Mucosa of descending colon (tissue), 3 donors: Measurements from ENCODE around the gene SSBP3. TPM values are rescaled to one million over a fixed set of nuclear protein-coding genes. Genes with fewer than 3 reads are reported as not detected.

Experiments
- ATAC-seq: fragments of 200-7000 bp; cut with Tn5 transposase; one replicate; pipeline ENCODE4 v1.9.1; 2020; ENCODE audit warnings: mild to moderate bottlenecking, moderate library complexity
- DNase-seq, 3 donors: peaks; one replicate each; pipeline ENCODE4 v3.0.0-alpha.2; 2020
- H3K36me3 ChIP-seq: fragments of 200-600 bp; one replicate; pipeline ENCODE4 v1.8.0; 2021; ENCODE audit warnings: low read depth, mild to moderate bottlenecking
- H3K4me1 ChIP-seq: fragments of 200-600 bp; one replicate; pipeline ENCODE4 v1.8.0; 2021; ENCODE audit warnings: low read depth, mild to moderate bottlenecking
- H3K4me3 ChIP-seq: fragments of 200-600 bp; one replicate; pipeline ENCODE4 v1.8.0; 2021; ENCODE audit warnings: mild to moderate bottlenecking
- H3K9me3 ChIP-seq: fragments of 200-600 bp; one replicate; pipeline ENCODE4 v1.8.0; 2021; ENCODE audit warnings: mild to moderate bottlenecking
- intact Hi-C, 2 donors: fragments of 100-400 bp; cut with DNase I in 1 of 2; cut with micrococcal nuclease in 1 of 2; formaldehyde crosslinking; loops; one replicate each; pipeline versions ENCODE4 v1.11.0 to v1.11.1; 2022; cut with DNase I, micrococcal nuclease
- total RNA-seq, 3 donors: library from RNA; stranded (reverse); fragmentation: NEBNext Ultra II Directional in 2 of 3; extraction: Animal tissue kit (Norgen Biotek cat#: 25700) in 2 of 3; gene quantifications; one replicate each; pipeline versions ENCODE4 v1.2.1 to v1.2.4, GENCODE V29; 2021 to 2023
- TF ChIP-seq, protein P1 (sequence below): fragments of 200-600 bp; IDR thresholded peaks from one replicate; pipeline ENCODE4 v1.8.0; 2022; ENCODE audit warnings: antibody characterized with exemption, mild to moderate bottlenecking
- donor health status: DM: no; HTN: no; CAD: no; lungs with moderate emphysema.
- donor health status: DM: no; HTN: no; CAD: no.
- donor health status: DM: no; HTN: yes; CAD: no.

SSBP3 gene
- total RNA-seq, 3 donors from 2014 or later = 77.8 to 85.1 (median 82.0) TPM

DNA sequence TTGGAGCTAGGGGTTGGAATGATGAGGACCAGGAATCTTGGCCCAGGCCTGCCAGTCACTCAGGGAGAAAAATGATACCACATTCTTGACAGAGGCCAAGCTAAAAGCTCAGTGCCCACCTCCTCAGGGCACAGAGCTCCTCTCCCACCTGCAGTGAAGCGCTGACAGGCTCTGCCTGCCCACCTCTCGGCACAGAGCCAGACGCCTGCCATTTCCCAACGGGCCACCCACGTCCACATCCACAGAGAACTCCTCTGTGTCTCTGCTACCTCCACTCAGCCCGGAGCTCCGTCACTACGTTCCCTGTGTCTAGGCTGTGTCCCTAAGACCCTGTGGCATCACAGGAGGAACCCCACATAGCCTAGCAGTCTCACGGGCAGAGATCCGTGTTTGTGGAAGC is 145.4 kb downstream of the SSBP3 start:
- Histone ChIP-seq H3K36me3 (no peaks in the 10 kb centered on the region), H3K4me3 (no peak overlapping the region), H3K4me1 (peaks cover 8% of the 10 kb centered on the region), H3K9me3 (no peaks in the 10 kb centered on the region)
- DNase-seq (no peak), ATAC-seq (no peak)
- intact Hi-C loops = no loop called here
- TF ChIP-seq, protein P1, sequence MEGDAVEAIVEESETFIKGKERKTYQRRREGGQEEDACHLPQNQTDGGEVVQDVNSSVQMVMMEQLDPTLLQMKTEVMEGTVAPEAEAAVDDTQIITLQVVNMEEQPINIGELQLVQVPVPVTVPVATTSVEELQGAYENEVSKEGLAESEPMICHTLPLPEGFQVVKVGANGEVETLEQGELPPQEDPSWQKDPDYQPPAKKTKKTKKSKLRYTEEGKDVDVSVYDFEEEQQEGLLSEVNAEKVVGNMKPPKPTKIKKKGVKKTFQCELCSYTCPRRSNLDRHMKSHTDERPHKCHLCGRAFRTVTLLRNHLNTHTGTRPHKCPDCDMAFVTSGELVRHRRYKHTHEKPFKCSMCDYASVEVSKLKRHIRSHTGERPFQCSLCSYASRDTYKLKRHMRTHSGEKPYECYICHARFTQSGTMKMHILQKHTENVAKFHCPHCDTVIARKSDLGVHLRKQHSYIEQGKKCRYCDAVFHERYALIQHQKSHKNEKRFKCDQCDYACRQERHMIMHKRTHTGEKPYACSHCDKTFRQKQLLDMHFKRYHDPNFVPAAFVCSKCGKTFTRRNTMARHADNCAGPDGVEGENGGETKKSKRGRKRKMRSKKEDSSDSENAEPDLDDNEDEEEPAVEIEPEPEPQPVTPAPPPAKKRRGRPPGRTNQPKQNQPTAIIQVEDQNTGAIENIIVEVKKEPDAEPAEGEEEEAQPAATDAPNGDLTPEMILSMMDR = no peak

DNA sequence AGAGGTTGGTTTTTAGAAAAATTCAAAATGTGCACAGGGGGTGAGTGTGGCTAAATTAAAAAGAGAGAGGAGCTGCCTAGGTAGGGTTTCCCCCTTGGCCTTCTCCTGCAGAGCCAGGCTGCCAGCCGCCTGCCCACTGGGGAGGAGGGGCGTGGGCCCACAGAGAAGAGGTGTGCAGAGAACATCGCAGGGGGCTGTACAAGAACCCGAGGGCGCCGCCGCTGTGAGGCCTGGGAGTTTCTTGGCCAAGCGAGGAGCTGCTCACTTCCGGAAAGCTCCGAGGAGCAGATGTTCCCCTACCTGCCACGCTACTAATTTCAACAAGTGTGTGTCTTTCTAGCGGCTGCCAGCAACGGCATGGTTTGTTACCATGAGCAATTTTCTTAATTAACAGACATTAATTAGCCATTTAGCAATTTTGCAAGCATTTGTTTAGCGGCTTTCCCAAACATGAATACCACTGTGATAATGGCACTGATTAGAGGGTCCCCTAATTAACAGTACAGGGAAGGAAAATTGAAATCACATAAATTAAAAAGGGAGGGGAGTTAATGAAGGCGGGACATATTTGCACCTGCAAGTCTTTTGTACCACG is 146.6 kb downstream of the SSBP3 start:
- DNase-seq = no peak
- intact Hi-C loops = no loop called here
- TF ChIP-seq, protein P1 = no peak
- no peaks in the 10 kb centered on the region for H3K36me3 ChIP-seq
- no peak for ATAC-seq
- peaks cover 6% of the 10 kb centered on the region for H3K4me1 ChIP-seq
- no peak overlapping the region for H3K4me3 ChIP-seq
- H3K9me3 ChIP-seq = no peaks in the 10 kb centered on the region

DNA sequence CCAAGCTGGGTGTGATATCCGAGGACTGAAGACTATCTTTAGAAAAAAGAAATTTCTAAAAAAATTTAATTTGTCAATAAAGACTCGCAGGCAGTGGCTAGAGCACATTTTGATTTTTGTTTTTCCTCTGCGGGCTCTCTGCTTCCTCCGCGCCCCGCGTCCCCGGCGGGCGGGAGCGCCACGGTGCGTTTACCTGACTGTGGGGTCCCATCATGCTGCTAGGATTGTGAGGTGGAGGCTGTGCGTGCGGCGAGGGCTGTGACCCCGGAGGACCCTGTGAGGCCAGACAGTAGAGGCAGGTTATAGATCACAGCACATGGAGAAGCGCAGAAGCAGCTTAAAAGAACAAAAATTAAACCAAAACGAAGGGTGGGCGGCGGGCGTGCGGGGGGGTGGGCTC is 148.3 kb downstream of the SSBP3 start:
- TF ChIP-seq, protein P1 = no peak
- ATAC-seq (no peak), DNase-seq (no peak)
- H3K36me3 ChIP-seq = no peaks in the 10 kb centered on the region
- H3K9me3 ChIP-seq = no peaks in the 10 kb centered on the region
- peaks cover 6% of the 10 kb centered on the region for H3K4me1 ChIP-seq
- intact Hi-C loops = no loop called here
- no peak overlapping the region for H3K4me3 ChIP-seq

DNA sequence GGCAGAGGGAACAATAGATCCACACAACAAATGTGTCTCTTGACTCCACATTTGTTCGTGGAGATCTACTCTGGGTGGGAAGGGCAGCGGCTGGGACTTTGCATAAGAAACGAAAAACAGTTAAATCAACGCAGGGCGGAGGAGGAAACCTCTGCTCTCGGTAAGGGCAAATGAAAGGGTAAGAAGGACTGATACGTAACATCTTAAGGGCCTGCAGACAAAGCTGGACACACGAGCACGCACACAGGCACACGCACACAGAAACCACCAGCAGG is 148.9 kb downstream of the SSBP3 start:
- intact Hi-C loops = no loop called here
- TF ChIP-seq, protein P1 = no peak
- Histone ChIP-seq H3K4me1 (peaks cover 6% of the 10 kb centered on the region), H3K36me3 (no peaks in the 10 kb centered on the region), H3K9me3 (no peaks in the 10 kb centered on the region), H3K4me3 (no peak overlapping the region)
- no peak for DNase-seq
- ATAC-seq = peak; percentile 35

DNA sequence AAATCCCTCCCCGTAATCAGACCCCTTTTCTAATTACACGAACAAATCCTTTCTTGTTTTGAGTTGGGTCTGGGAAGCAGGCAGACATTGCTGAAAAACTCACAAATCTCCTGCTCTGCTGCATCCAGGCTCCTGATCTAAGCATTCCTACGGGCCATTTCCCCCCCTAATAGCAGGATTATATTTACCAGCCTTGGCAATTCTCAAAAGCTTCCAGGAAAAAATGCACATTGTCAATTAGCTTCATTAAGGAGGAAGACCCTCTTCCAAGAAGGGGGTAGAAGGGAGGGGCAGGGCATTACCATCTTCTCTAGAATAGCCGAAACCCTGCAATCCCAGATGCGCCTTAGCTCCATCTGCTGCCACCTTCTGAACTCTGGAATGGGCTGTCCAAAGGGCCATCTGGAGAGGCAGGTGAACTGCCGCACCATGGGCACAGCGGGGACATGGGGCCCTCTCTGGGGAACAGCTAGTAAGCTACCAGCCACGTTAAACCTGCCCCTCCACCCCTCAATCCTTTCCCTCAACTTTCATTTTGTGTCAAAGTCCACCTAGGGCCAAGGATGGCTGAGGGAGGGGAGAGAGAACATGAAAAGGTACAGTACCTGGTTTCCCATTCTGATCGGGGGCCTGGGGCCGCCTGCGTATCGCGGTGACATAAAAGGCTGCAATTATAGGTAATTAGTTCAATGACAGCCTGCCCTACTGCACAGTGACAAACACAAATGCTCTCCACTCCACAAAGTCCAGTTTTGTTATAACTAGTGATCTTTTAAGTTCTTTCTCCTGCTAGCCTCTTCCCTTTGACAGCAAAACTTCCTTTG is 149.5 kb downstream of the SSBP3 start:
- intact Hi-C loops = no loop called here
- H3K9me3 ChIP-seq = no peaks in the 10 kb centered on the region
- peak; percentile 52 for ATAC-seq
- H3K36me3 ChIP-seq = no peaks in the 10 kb centered on the region
- DNase-seq = no peak
- no peak overlapping the region for H3K4me3 ChIP-seq
- peaks cover 6% of the 10 kb centered on the region for H3K4me1 ChIP-seq
- TF ChIP-seq, protein P1 = no peak
